GM12878 (cell line): ENCODE measurements around the gene HOXA1. TPM values are rescaled to one million over a fixed set of nuclear protein-coding genes. Genes with fewer than 3 reads are reported as not detected.

ENCODE experiments used
- ATAC-seq: fragments of 200-7000 bp; cut with Tn5 transposase; 3 replicates; pipeline ENCODE4 v1.9.1; 2020; ENCODE audit warnings: mild to moderate bottlenecking, moderate library complexity
- BruUV-seq: library from RNA; stranded (reverse); fragments of 400-500 nt; replicated peaks from 2 replicates; lab custom pipeline; 2021; lab: Mats Ljungman, UMichigan
- CTCF ChIA-PET: fragments of 300-600 bp; sonication (Branson Sonifier 250); formaldehyde crosslinking; extraction: SDS; loops from one replicate; lab custom pipeline; 2021; ENCODE audit warnings: inconsistent platforms; lab: Yijun Ruan, JAX
- POLR2A ChIA-PET: fragments of 350-600 bp; formaldehyde crosslinking; extraction: SDS; loops from one replicate; lab custom pipeline; 2021; ENCODE audit warnings: inconsistent platforms; lab: Charles Lee
- RAD21 ChIA-PET: fragments of 300-600 bp; sonication (Branson Sonifier 250); formaldehyde crosslinking; loops from one replicate; lab custom pipeline; 2023; ENCODE audit warnings: antibody characterized with exemption; ENCODE audit not compliant: unreplicated experiment; lab: Charles Lee
- SMC1A ChIA-PET: fragments of 300-600 bp; sonication (Branson Sonifier 250); formaldehyde crosslinking; loops from one replicate; lab custom pipeline; 2023; ENCODE audit not compliant: unreplicated experiment, uncharacterized antibody; lab: Charles Lee
- DNase-seq: peaks from one replicate; pipeline ENCODE4 v3.0.0-alpha.2; 2011; ENCODE audit warnings: low read depth, low spot score
- FAIRE-seq: peaks from 3 replicates; lab custom pipeline; 2011; peaks lifted over from hg19 to GRCh38; lab: Jason Lieb, UNC
- H2AFZ ChIP-seq: 2 replicates; pipeline ENCODE4 v1.6.0; 2011; ENCODE audit warnings: low read depth, low read length, control low read depth; ENCODE audit not compliant: control insufficient read depth
- H3K27ac ChIP-seq: 2 replicates; pipeline ENCODE4 v1.5.1; 2011; ENCODE audit warnings: control low read depth; ENCODE audit not compliant: control insufficient read depth, insufficient read depth
- H3K27me3 ChIP-seq, 2 experiments: replicated peaks in 1 of 2; 2 replicates each; pipeline versions ENCODE4 v1.6.0 to v1.6.1; 2011; ENCODE audit warnings: low read length in 1 of 2; ENCODE audit not compliant: control insufficient read depth in 2 of 2, insufficient read depth in 2 of 2
- H3K36me3 ChIP-seq, 2 experiments: 2 replicates each; pipeline ENCODE4 v1.5.1; 2011; ENCODE audit warnings: low read length in 1 of 2; ENCODE audit not compliant: control insufficient read depth in 2 of 2, insufficient read depth in 2 of 2
- H3K4me1 ChIP-seq: 2 replicates; pipeline ENCODE4 v1.6.1; 2011; ENCODE audit warnings: mild to moderate bottlenecking, low read length, moderate library complexity, mixed read lengths; ENCODE audit not compliant: control insufficient read depth, insufficient read depth
- H3K4me2 ChIP-seq: 2 replicates; pipeline ENCODE4 v1.6.0; 2011; ENCODE audit warnings: control low read depth; ENCODE audit not compliant: control insufficient read depth, insufficient read depth
- H3K4me3 ChIP-seq: fragments of 200-600 bp; sonication (generic); 2 replicates; pipeline ENCODE4 v1.5.1; 2016
- H3K79me2 ChIP-seq: 2 replicates; pipeline ENCODE4 v1.6.0; 2011; ENCODE audit warnings: low read length; ENCODE audit not compliant: control insufficient read depth, insufficient read depth
- H3K9ac ChIP-seq: 2 replicates; pipeline ENCODE4 v1.8.0; 2011; ENCODE audit warnings: low read length, control low read depth, mixed read lengths; ENCODE audit not compliant: control insufficient read depth, insufficient read depth
- H3K9me3 ChIP-seq: replicated peaks from 3 replicates; pipeline ENCODE4 v1.5.1; 2011; ENCODE audit warnings: mild to moderate bottlenecking, low read length; ENCODE audit not compliant: control insufficient read depth, insufficient read depth
- H4K20me1 ChIP-seq: 2 replicates; pipeline ENCODE4 v1.6.0; 2011; ENCODE audit not compliant: control insufficient read depth, insufficient read depth
- EP300 ChIP-seq, 2 experiments: fragments of 150-350 bp in 1 of 2; IDR thresholded peaks; 2 replicates each; pipeline ENCODE4 v1.6.1; 2011 to 2012; ENCODE audit warnings: low read depth in 2 of 2, low read length in 2 of 2, borderline replicate concordance in 1 of 2, improper control_type of control experiment in 1 of 2, inconsistent platforms in 1 of 2; ENCODE audit not compliant: control insufficient read depth in 1 of 2
- FOS ChIP-seq: IDR thresholded peaks from 3 replicates; pipeline ENCODE4 v1.6.1; 2011; ENCODE audit warnings: borderline replicate concordance; ENCODE audit not compliant: insufficient read length; ENCODE audit errors: extremely low read depth
- RELA ChIP-seq: fragments of 450-650 bp; IDR thresholded peaks from 2 replicates; pipeline ENCODE4 v1.8.0; 2014; ENCODE audit warnings: borderline replicate concordance; ENCODE audit not compliant: partially characterized antibody
- ZBED1 ChIP-seq: IDR thresholded peaks from 2 replicates; pipeline ENCODE4 v1.6.1; 2016; ENCODE audit warnings: borderline replicate concordance
- WGBS: methylation state at CpG from one replicate; pipeline ENCODE4 v1.1.6; 2016; ENCODE audit warnings: low lambda C conversion rate; ENCODE audit not compliant: insufficient replicate concordance, insufficient coverage; ENCODE audit errors: missing lambda C conversion rate; 5-methylcytosine and 5-hydroxymethylcytosine counted together
- in situ Hi-C: fragments of 300-500 bp; cut with MboI; formaldehyde crosslinking; loops from 9 replicates; pipeline ENCODE4 v1.14.3; 2018; ENCODE audit warnings: mixed read lengths
- intact Hi-C: fragments of 100-400 bp; cut with micrococcal nuclease; formaldehyde crosslinking; loops from one replicate; pipeline ENCODE4 v1.14.2; 2022; ENCODE audit not compliant: unreplicated experiment
- polyA plus RNA-seq, 11 experiments: library from polyadenylated mRNA; depleted of rRNA in 4 of 11; unstranded in 6 of 11; stranded (reverse) in 5 of 11; fragments of >200 nt; fragmentation: Nextera tagmentation in 4 of 11; fragmentation: Illumina TruSeq in 1 of 11; extraction: Ambion mirVana in 4 of 11; extraction: Trizol in 1 of 11; gene quantifications; 1 replicate in 1 of 11; 2 replicates in 10 of 11; pipeline versions ENCODE4 v1.2.1 to v1.2.3, GENCODE V29; 2011 to 2016; ENCODE audit warnings: inconsistent platforms in 2 of 11, missing spikeins in 2 of 11, low read depth in 1 of 11
- total RNA-seq, 4 experiments: library from RNA; depleted of rRNA in 3 of 4; stranded (reverse); fragments of >200 nt in 3 of 4; fragmentation: Illumina TruSeq in 1 of 4; extraction: Trizol in 1 of 4; gene quantifications; 2 replicates each; pipeline versions ENCODE4 v1.2.1 to v1.2.3, GENCODE V29; 2013 to 2021
- TF ChIP-seq, protein P1 (sequence below): fragments of 450-650 bp; IDR thresholded peaks from 2 replicates; pipeline ENCODE4 v1.6.1; 2017; ENCODE audit warnings: mild to moderate bottlenecking, moderate library complexity

The HOXA1 gene
- total and polyA plus RNA-seq, 10 of the 15 experiments (the other 5 are each of a cell fraction or from before 2014, with no cell fraction given), result 0.06 to 1.7 (median 0.18) TPM; not detected in 3

DNA sequence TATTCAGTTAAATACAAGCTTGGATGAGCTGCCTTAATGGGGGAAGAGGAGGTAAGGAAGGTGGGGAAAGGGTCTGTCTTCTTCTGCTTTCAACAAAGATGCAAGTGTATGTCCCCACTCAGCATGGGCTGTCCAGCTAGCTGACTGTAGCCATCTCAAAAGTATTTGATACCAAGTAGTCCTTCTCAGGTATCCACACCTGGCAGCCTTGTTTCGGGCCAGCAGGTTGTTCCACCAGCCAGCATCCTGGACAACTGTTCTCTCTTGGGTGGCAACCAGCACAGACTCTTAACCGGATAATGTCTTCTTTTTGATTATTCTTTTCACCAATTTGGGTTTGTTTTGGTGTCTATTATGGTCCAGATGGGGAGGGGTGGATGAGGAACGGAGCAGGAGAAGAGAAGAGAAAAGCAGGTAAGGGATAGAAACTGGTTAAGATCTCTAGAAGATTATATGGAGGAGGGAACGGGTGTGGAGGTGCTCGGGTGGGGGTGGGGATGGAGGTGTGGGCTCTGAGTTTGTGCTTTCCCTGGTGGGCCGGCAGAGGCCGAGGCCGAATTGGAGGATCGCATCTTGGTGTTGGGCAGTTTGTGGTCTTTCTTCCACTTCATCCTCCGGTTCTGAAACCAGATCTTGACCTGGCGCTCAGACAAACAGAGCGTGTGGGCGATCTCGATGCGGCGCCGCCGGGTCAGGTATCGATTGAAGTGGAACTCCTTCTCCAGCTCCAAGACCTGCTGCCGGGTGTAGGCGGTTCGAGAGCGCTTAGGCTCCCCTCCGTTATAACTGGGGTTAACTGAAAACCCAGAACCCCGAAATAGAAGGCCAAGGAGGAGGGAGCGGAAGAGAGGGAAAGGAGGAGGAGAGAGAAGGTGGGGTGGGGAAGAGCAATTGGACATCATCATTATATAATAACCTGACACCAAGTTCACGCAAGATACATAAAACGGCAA is 33.3 kb upstream of the HOXA1 start:
- Histone ChIP-seq H3K36me3 (no peaks in the 10 kb centered on the region), H4K20me1 (no peaks in the 10 kb centered on the region), H3K4me2 (no peak overlapping the region), H3K79me2 (no peaks in the 10 kb centered on the region), H3K9ac (no peak overlapping the region), H3K4me1 (no peaks in the 10 kb centered on the region), H3K9me3 (no peaks in the 10 kb centered on the region; the same call in 2 of the 3 replicates), H3K27me3 (peaks cover 0 to 2% of the 10 kb centered on the region in 2 experiments; a peak in 2 of 4 replicates), H2AFZ (no peak overlapping the region), H3K27ac (no peak overlapping the region), H3K4me3 (no peak overlapping the region)
- ChIA-PET RAD21 (no interaction called here), CTCF (interaction anchor here (0.9 kb wide), 1 partner anchor 21 kb away, joined by 4 read pairs; no protein-coding TSS in a partner anchor), POLR2A (no interaction called here), SMC1A (interaction anchor here (1.0 kb wide), 1 partner anchor 22 kb away, joined by 3 read pairs; no protein-coding TSS in a partner anchor)
- no peak for DNase-seq
- in situ Hi-C loops (no loop called here), intact Hi-C loops (no loop called here)
- WGBS, result 92% methylated on average over 28 of the region's 28 CpGs
- no peak for ATAC-seq
- FAIRE-seq, result no peak
- TF ChIP-seq RELA, result no peak
- no peak for TF ChIP-seq EP300 (IDR thresholded peaks at IDR 0.05; ENCODE audit: borderline replicate concordance in 1 of 2, control insufficient read depth in 1 of 2, low read depth in 2 of 2, low read length in 2 of 2)
- no peak for TF ChIP-seq ZBED1
- no peak for TF ChIP-seq FOS
- TF ChIP-seq, protein P1, sequence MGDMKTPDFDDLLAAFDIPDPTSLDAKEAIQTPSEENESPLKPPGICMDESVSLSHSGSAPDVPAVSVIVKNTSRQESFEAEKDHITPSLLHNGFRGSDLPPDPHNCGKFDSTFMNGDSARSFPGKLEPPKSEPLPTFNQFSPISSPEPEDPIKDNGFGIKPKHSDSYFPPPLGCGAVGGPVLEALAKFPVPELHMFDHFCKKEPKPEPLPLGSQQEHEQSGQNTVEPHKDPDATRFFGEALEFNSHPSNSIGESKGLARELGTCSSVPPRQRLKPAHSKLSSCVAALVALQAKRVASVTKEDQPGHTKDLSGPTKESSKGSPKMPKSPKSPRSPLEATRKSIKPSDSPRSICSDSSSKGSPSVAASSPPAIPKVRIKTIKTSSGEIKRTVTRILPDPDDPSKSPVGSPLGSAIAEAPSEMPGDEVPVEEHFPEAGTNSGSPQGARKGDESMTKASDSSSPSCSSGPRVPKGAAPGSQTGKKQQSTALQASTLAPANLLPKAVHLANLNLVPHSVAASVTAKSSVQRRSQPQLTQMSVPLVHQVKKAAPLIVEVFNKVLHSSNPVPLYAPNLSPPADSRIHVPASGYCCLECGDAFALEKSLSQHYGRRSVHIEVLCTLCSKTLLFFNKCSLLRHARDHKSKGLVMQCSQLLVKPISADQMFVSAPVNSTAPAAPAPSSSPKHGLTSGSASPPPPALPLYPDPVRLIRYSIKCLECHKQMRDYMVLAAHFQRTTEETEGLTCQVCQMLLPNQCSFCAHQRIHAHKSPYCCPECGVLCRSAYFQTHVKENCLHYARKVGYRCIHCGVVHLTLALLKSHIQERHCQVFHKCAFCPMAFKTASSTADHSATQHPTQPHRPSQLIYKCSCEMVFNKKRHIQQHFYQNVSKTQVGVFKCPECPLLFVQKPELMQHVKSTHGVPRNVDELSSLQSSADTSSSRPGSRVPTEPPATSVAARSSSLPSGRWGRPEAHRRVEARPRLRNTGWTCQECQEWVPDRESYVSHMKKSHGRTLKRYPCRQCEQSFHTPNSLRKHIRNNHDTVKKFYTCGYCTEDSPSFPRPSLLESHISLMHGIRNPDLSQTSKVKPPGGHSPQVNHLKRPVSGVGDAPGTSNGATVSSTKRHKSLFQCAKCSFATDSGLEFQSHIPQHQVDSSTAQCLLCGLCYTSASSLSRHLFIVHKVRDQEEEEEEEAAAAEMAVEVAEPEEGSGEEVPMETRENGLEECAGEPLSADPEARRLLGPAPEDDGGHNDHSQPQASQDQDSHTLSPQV, result no peak
- no TSS peak for BruUV-seq
